Stimulated activated CD4-positive, alpha-beta T cell treated with anti-CD3 and anti-CD28 coated beads, Interleukin-2, amount 100 ng/mL, for 4 hours (primary cell): Measurements from ENCODE around the gene CNST.
"Not testable (repeated sequence)": the region's sequence is repeated elsewhere in the genome, so short reads cannot be mapped to it uniquely, and the experiment has no call there.

Source experiments
- DNase-seq: peaks from one replicate; pipeline ENCODE4 v3.0.0-alpha.2; 2020; ENCODE audit warnings: low read depth

CNST gene

GRCh38 chr1:246559310-246559709, 6.9 kb upstream of the CNST start:
- DNase-seq, result no peak

- DNase-seq, result not testable (repeated sequence)
These were observed 5.4 kb upstream of the CNST start for GRCh38 chr1:246560833-246561232.

- no peak for DNase-seq
These were observed 1.2 kb upstream of the CNST start for GRCh38 chr1:246564839-246565750.

- DNase-seq, result no peak
These were observed 517 bp upstream of the CNST start for GRCh38 chr1:246565751-246566127.

GRCh38 chr1:246566813-246567645, 773 bp downstream of the CNST start:
- DNase-seq, result no peak

GRCh38 chr1:246567646-246568235, 1.5 kb downstream of the CNST start:
- no peak for DNase-seq

- DNase-seq, result no peak
These were observed 3.3 kb downstream of the CNST start for GRCh38 chr1:246569248-246570238.

GRCh38 chr1:246571309-246571708, 5.1 kb downstream of the CNST start:
- DNase-seq, result not testable (repeated sequence)

- DNase-seq, result no peak
These were observed 5.7 kb downstream of the CNST start for GRCh38 chr1:246571953-246572352.

GRCh38 chr1:246572785-246573184, 6.5 kb downstream of the CNST start:
- DNase-seq, result no peak

- DNase-seq, result no peak
These were observed 7.2 kb downstream of the CNST start for GRCh38 chr1:246573491-246573890.

GRCh38 chr1:246576709-246577032, 10.4 kb downstream of the CNST start:
- no peak for DNase-seq

GRCh38 chr1:246577082-246577719, 10.9 kb downstream of the CNST start:
- no peak for DNase-seq

GRCh38 chr1:246577720-246578106, 11.5 kb downstream of the CNST start:
- no peak for DNase-seq

GRCh38 chr1:246579818-246580217, 13.6 kb downstream of the CNST start:
- DNase-seq, result no peak

- DNase-seq, result no peak
These were observed 14.5 kb downstream of the CNST start for GRCh38 chr1:246580497-246581370.

- no peak for DNase-seq
These were observed 16.2 kb downstream of the CNST start for GRCh38 chr1:246582301-246583055.

GRCh38 chr1:246583056-246583440, 16.8 kb downstream of the CNST start:
- DNase-seq, result no peak

- no peak for DNase-seq
These were observed 17.4 kb downstream of the CNST start for GRCh38 chr1:246583448-246584185.
